GM18508 (cell line): Measurements from ENCODE around the gene PIK3C2G.
"Not testable (repeated sequence)": the region's sequence is repeated elsewhere in the genome, so short reads cannot be mapped to it uniquely, and the experiment has no call there.

Experiments used
- ATAC-seq: cut with Tn5 transposase; IDR thresholded peaks from one replicate; pipeline ENCODE4 v1.9.1; 2021; ENCODE audit warnings: moderate number of reproducible peaks; ENCODE audit not compliant: insufficient read depth, unreplicated experiment

PIK3C2G gene

GRCh38 chr12:18676141-18676540 is 414.8 kb downstream of the PIK3C2G start:
- ATAC-seq, result no peak

- ATAC-seq, result no peak
Observed at GRCh38 chr12:18676996-18677588, 415.8 kb downstream of the PIK3C2G start.

GRCh38 chr12:18681818-18682217 is 420.5 kb downstream of the PIK3C2G start:
- no peak for ATAC-seq

- no peak for ATAC-seq
Observed at GRCh38 chr12:18683327-18684013, 422.2 kb downstream of the PIK3C2G start.

GRCh38 chr12:18684430-18684829 is 423.1 kb downstream of the PIK3C2G start:
- ATAC-seq, result no peak

GRCh38 chr12:18689771-18690170 is 428.5 kb downstream of the PIK3C2G start:
- no peak for ATAC-seq

- ATAC-seq, result no peak
Observed at GRCh38 chr12:18690653-18691052, 429.3 kb downstream of the PIK3C2G start.

- ATAC-seq, result not testable (repeated sequence)
Observed at GRCh38 chr12:18693986-18694385, 432.7 kb downstream of the PIK3C2G start.

GRCh38 chr12:18696971-18697602 is 435.8 kb downstream of the PIK3C2G start:
- ATAC-seq, result no peak
